BJ (cell line): ENCODE measurements around the gene HIGD1A. TPM values are rescaled to one million over a fixed set of nuclear protein-coding genes. Genes with fewer than 3 reads are reported as not detected.

Experiments used
- CTCF ChIA-PET: fragments of 350-600 bp; formaldehyde crosslinking; extraction: SDS; loops from one replicate; lab custom pipeline; 2021; ENCODE audit warnings: antibody characterized with exemption, inconsistent platforms; lab: Yijun Ruan, JAX
- POLR2A ChIA-PET: fragments of 300-600 bp; sonication (Branson Sonifier 250); formaldehyde crosslinking; extraction: SDS; loops from one replicate; lab custom pipeline; 2021; ENCODE audit warnings: antibody characterized with exemption; lab: Charles Lee
- DNase-seq: peaks from one replicate; pipeline ENCODE4 v3.0.0-alpha.2; 2011; ENCODE audit warnings: low read depth
- H3K27me3 ChIP-seq: 2 replicates; pipeline ENCODE4 v1.6.0; 2011; ENCODE audit warnings: low read length; ENCODE audit not compliant: control insufficient read depth, insufficient read depth
- H3K36me3 ChIP-seq: 2 replicates; pipeline ENCODE4 v1.5.1; 2011; ENCODE audit warnings: low read length; ENCODE audit not compliant: control insufficient read depth, insufficient read depth
- H3K4me3 ChIP-seq: 2 replicates; pipeline ENCODE4 v1.5.1; 2011; ENCODE audit warnings: low read depth, mild to moderate bottlenecking, control low read depth, low read length
- polyA plus RNA-seq: library from polyadenylated mRNA; depleted of rRNA; stranded (reverse); fragments of >200 nt; gene quantifications from 2 replicates; pipeline ENCODE4 v1.2.3, GENCODE V29; 2011
- TF ChIP-seq, protein P1 (sequence below): IDR thresholded peaks from 2 replicates; pipeline ENCODE4 v1.5.1; 2011; ENCODE audit warnings: low read depth, mild to moderate bottlenecking, control low read depth, inconsistent platforms, low read length, moderate library complexity; ENCODE audit not compliant: insufficient read depth

HIGD1A gene
- polyA plus RNA-seq, 1 experiment, result 51.1 TPM

DNA sequence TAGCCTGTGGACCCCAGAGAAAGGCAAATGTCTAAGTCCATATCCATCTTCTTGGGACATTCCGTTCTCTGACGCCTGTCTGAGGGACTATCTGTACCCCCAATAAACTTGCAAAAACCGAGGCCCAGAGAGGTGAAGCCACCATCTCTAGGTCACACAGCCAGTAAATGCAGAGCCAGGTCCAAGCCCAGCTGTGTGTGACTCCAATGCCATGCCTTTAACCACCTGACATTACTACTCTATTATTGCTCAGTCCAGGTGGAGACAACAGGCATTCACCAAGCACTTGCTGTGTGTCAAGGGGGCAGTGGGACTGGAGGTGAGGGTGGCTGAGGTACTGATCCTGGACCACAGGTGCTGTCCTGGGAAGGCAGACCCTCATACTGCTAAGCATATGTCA is 46.0 kb upstream of the HIGD1A start:
- Histone ChIP-seq H3K27me3 (peaks cover 5% of the 10 kb centered on the region), H3K36me3 (no peaks in the 10 kb centered on the region), H3K4me3 (no peak overlapping the region)
- ChIA-PET CTCF (interaction anchor here (2.7 kb wide), 1 partner anchor 10 kb away, joined by 12 read pairs; no protein-coding TSS in a partner anchor), POLR2A (no interaction called here)
- no peak for DNase-seq
- TF ChIP-seq, protein P1, sequence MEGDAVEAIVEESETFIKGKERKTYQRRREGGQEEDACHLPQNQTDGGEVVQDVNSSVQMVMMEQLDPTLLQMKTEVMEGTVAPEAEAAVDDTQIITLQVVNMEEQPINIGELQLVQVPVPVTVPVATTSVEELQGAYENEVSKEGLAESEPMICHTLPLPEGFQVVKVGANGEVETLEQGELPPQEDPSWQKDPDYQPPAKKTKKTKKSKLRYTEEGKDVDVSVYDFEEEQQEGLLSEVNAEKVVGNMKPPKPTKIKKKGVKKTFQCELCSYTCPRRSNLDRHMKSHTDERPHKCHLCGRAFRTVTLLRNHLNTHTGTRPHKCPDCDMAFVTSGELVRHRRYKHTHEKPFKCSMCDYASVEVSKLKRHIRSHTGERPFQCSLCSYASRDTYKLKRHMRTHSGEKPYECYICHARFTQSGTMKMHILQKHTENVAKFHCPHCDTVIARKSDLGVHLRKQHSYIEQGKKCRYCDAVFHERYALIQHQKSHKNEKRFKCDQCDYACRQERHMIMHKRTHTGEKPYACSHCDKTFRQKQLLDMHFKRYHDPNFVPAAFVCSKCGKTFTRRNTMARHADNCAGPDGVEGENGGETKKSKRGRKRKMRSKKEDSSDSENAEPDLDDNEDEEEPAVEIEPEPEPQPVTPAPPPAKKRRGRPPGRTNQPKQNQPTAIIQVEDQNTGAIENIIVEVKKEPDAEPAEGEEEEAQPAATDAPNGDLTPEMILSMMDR, result no peak

DNA sequence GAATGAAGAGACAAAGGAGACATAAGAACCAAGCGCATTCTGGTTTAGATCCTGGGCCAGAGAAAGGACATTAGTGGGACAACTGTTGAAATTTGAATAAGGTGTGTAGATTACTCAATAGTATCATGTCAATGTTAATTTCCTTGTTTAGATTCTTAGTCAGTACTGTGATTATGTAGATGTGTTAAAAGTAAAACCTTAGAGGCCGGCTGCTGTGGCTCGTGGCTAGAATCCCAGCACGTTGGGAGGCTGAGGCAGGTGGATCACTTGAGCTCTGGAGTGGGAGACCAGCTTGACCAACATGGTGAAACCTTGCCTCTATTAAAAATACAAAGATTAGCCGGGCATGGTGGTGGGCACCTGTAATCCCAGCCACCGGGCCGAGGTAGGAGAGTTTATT is 44.7 kb upstream of the HIGD1A start:
- no peak overlapping the region for H3K4me3 ChIP-seq
- H3K27me3 ChIP-seq, result peaks cover 7% of the 10 kb centered on the region
- TF ChIP-seq, protein P1, result no peak
- POLR2A ChIA-PET, result no interaction called here
- CTCF ChIA-PET, result interaction anchor here (0.9 kb wide), 1 partner anchor 9 kb away, joined by 3 read pairs; no protein-coding TSS in a partner anchor
- H3K36me3 ChIP-seq, result no peaks in the 10 kb centered on the region
- DNase-seq, result no peak

DNA sequence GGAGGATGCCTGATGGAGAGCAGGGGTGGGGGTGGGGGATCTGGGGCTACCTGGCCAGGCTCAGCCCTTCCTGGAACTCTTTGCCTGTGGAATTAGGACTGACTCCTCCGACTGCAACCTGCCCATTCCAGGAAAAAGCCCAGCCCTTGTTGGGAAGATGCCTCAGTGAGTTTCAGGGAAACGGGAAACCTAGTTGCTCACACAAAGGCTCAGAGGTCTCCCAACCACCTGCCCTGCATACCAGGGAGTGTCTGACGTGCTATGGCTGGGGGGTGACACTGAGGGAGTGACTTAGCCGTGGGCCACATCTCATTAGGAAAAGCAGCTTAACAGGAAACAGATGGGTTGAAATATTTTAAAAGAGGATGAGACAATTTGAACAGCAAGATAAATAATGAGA is 43.4 kb upstream of the HIGD1A start:
- H3K36me3 ChIP-seq, result no peaks in the 10 kb centered on the region
- H3K4me3 ChIP-seq, result no peak overlapping the region
- H3K27me3 ChIP-seq, result peaks cover 5% of the 10 kb centered on the region
- TF ChIP-seq, protein P1, result no peak
- ChIA-PET CTCF (interaction anchor here (0.9 kb wide), 1 partner anchor 16 kb away, joined by 3 read pairs; no protein-coding TSS in a partner anchor), POLR2A (no interaction called here)
- DNase-seq, result no peak

DNA sequence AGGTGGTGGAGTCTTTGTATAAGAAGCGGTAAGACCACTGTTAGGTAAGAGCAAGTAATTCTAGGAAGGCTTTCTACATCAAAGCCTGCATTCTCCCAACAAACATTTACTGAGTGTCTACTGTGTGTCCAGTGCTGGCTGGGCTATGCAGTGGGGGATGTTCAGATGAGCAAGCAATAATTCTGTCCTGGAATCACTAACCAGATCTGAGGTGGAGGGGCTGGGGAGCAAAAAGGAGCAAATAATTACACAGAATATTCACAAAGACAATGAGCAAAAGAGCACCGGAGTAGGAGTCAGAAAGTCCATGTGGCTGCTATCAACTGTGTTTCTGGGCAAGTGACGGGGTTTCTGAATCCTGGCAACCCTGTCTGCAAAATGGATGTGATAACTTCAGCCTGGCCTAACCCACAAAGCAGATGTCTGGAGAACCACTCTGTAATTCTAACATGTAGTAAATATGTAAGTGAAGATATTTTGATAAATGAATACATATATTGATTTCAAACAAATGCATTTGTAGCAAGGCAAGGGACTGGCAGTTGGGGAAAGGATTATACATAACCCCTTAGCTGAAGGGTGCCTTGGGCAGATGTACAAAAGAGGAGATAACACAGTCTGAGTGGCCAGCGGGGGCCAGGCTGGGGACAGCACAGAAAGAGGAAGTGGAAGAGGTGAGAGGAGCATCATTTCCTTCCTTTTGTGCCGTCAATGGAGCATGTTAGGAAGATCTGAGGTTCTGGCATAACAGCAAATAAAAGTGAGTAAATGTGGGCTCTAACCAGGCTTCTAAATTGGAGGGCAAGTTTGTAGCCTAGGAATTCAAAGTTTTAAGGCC is 42.6 kb upstream of the HIGD1A start:
- Histone ChIP-seq H3K36me3 (no peaks in the 10 kb centered on the region), H3K27me3 (peaks cover 5% of the 10 kb centered on the region), H3K4me3 (no peak overlapping the region)
- no peak for DNase-seq
- CTCF ChIA-PET, result no interaction called here
- TF ChIP-seq, protein P1, result no peak
- POLR2A ChIA-PET, result no interaction called here

DNA sequence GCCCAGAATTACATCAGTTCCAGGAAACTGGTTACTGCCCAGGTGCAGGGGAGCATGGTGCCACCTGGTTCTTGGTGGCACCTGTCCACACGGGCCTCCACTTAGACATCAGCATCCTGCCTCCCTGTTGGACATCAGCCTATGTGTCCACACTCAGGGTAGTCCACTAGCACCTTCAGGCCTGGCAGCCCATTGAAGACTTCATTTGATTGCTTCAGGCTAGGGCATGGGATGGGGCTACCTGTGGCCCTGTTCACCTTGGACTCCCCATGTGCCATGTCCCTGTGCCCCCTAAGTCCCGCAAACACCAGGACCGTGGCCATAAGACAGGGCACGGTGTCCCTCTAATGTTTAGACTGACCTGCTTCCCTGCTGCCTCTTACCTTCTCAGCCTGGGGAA is 40.5 kb upstream of the HIGD1A start:
- CTCF ChIA-PET, result interaction anchor here (0.8 to 0.9 kb wide), 2 partner anchors 24 to 65 kb away, joined by 3 read pairs; no protein-coding TSS in a partner anchor
- no peak for DNase-seq
- POLR2A ChIA-PET, result no interaction called here
- H3K27me3 ChIP-seq, result peaks cover 5% of the 10 kb centered on the region
- H3K36me3 ChIP-seq, result no peaks in the 10 kb centered on the region
- H3K4me3 ChIP-seq, result no peak overlapping the region
- TF ChIP-seq, protein P1, result no peak
